Measurements from ENCODE around the gene PPFIA4.
A peak's percentile ranks its signal among the peaks of the same experiment; 100 is the strongest.
"Not testable (repeated sequence)": the region's sequence is repeated elsewhere in the genome, so short reads cannot be mapped to it uniquely, and the experiment has no call there.

The PPFIA4 gene

GRCh38 chr1:203017061-203017460 lies 9.2 kb upstream of the PPFIA4 start:
- DNase-seq (ENCODE audit: low read depth in 2 of 2) = no peak

- no peak for DNase-seq (ENCODE audit: low read depth in 2 of 2)
These were observed 8.6 kb upstream of the PPFIA4 start for GRCh38 chr1:203017692-203018091.

GRCh38 chr1:203022855-203023254 lies 3.4 kb upstream of the PPFIA4 start:
- not testable (repeated sequence) for DNase-seq (ENCODE audit: low read depth in 2 of 2)

- DNase-seq (ENCODE audit: low read depth in 2 of 2) = no peak
These were observed 633 bp upstream of the PPFIA4 start for GRCh38 chr1:203025686-203026030.

- DNase-seq (ENCODE audit: low read depth in 2 of 2) = no peak
These were observed 674 bp downstream of the PPFIA4 start for GRCh38 chr1:203026666-203027663.

GRCh38 chr1:203028067-203028783 lies 1.9 kb downstream of the PPFIA4 start:
- no peak for DNase-seq (ENCODE audit: low read depth in 2 of 2)

- no peak for DNase-seq (ENCODE audit: low read depth in 2 of 2)
These were observed 2.7 kb downstream of the PPFIA4 start for GRCh38 chr1:203028784-203029553.

GRCh38 chr1:203031467-203031866 lies 5.2 kb downstream of the PPFIA4 start:
- no peak for DNase-seq (ENCODE audit: low read depth in 2 of 2)

GRCh38 chr1:203033287-203033686 lies 7.0 kb downstream of the PPFIA4 start:
- DNase-seq (ENCODE audit: low read depth in 2 of 2) = no peak

GRCh38 chr1:203033917-203034316 lies 7.6 kb downstream of the PPFIA4 start:
- no peak for DNase-seq (ENCODE audit: low read depth in 2 of 2)

- DNase-seq (ENCODE audit: low read depth in 2 of 2) = no peak
These were observed 8.3 kb downstream of the PPFIA4 start for GRCh38 chr1:203034422-203035110.

GRCh38 chr1:203035111-203036000 lies 9.1 kb downstream of the PPFIA4 start:
- no peak for DNase-seq (ENCODE audit: low read depth in 2 of 2)

GRCh38 chr1:203036135-203036534 lies 9.8 kb downstream of the PPFIA4 start:
- DNase-seq (ENCODE audit: low read depth in 2 of 2) = no peak

GRCh38 chr1:203036537-203036936 lies 10.2 kb downstream of the PPFIA4 start:
- no peak for DNase-seq (ENCODE audit: low read depth in 2 of 2)

GRCh38 chr1:203037509-203038190 lies 11.4 kb downstream of the PPFIA4 start:
- DNase-seq (ENCODE audit: low read depth in 2 of 2) = no peak

GRCh38 chr1:203038217-203038741 lies 12.0 kb downstream of the PPFIA4 start:
- no peak for DNase-seq (ENCODE audit: low read depth in 2 of 2)

- DNase-seq (ENCODE audit: low read depth in 2 of 2) = peak; percentile 17 to 18
These were observed 12.8 kb downstream of the PPFIA4 start for GRCh38 chr1:203038891-203039608.

GRCh38 chr1:203039609-203040512 lies 13.6 kb downstream of the PPFIA4 start:
- no peak for DNase-seq (ENCODE audit: low read depth in 2 of 2)
